OCI-LY7 (cell line): ENCODE results near the gene KLRB1. TPM values are rescaled to one million over a fixed set of nuclear protein-coding genes. Genes with fewer than 3 reads are reported as not detected.
"Not testable (repeated sequence)": the region's sequence is repeated elsewhere in the genome, so short reads cannot be mapped to it uniquely, and the experiment has no call there.

Source experiments
- BruUV-seq: library from RNA; stranded (reverse); fragments of 400-500 nt; replicated peaks from 2 replicates; lab custom pipeline; 2021; lab: Mats Ljungman, UMichigan
- CTCF ChIA-PET: fragments of 300-600 bp; sonication (Branson Sonifier 250); formaldehyde crosslinking; loops from one replicate; lab custom pipeline; 2022; ENCODE audit warnings: antibody characterized with exemption; ENCODE audit not compliant: unreplicated experiment; lab: Charles Lee
- POLR2A ChIA-PET: fragments of 300-600 bp; sonication (Branson Sonifier 250); formaldehyde crosslinking; loops from one replicate; lab custom pipeline; 2022; ENCODE audit warnings: antibody characterized with exemption; lab: Charles Lee
- DNase-seq: peaks from one replicate; pipeline ENCODE4 v3.0.0-alpha.2; 2015; ENCODE audit warnings: low spot score
- H2AFZ ChIP-seq: fragments of 200-600 bp; sonication (generic), shearing (Covaris generic); 2 replicates; pipeline ENCODE4 v1.6.1; 2014; ENCODE audit warnings: mild to moderate bottlenecking, antibody characterized with exemption, low read length, moderate library complexity
- H3K27ac ChIP-seq: fragments of 200-600 bp; sonication (generic); 2 replicates; pipeline ENCODE4 v1.5.1; 2014; ENCODE audit warnings: mixed run types, low read depth, mild to moderate bottlenecking, moderate library complexity, low read length, inconsistent platforms; ENCODE audit not compliant: poor library complexity, severe bottlenecking
- H3K36me3 ChIP-seq: fragments of 200-600 bp; sonication (generic); 2 replicates; pipeline ENCODE4 v1.6.1; 2014; ENCODE audit warnings: mild to moderate bottlenecking, antibody characterized with exemption, low read length, moderate library complexity, mixed read lengths; ENCODE audit not compliant: insufficient read depth
- H3K4me1 ChIP-seq: fragments of 200-600 bp; sonication (generic); 2 replicates; pipeline ENCODE4 v1.5.1; 2014; ENCODE audit warnings: mild to moderate bottlenecking, low read length; ENCODE audit not compliant: insufficient read depth, poor library complexity, severe bottlenecking
- H3K4me2 ChIP-seq: fragments of 200-600 bp; sonication (generic); 2 replicates; pipeline ENCODE4 v1.6.1; 2014; ENCODE audit warnings: mild to moderate bottlenecking, low read length
- H3K4me3 ChIP-seq: fragments of 200-600 bp; sonication (generic); 2 replicates; pipeline ENCODE4 v1.5.1; 2014; ENCODE audit warnings: mild to moderate bottlenecking, low read depth, low read length; ENCODE audit not compliant: poor library complexity, severe bottlenecking
- H3K79me2 ChIP-seq: fragments of 200-600 bp; sonication (generic); 2 replicates; pipeline ENCODE4 v1.6.1; 2016; ENCODE audit warnings: low read depth, mild to moderate bottlenecking, low read length, moderate library complexity, mixed read lengths; ENCODE audit not compliant: insufficient read depth
- H3K9me2 ChIP-seq: fragments of 200-600 bp; sonication (generic); 2 replicates; pipeline ENCODE4 v1.6.1; 2016; ENCODE audit warnings: mild to moderate bottlenecking, low read length, mixed read lengths; ENCODE audit not compliant: insufficient read depth
- H3K9me3 ChIP-seq: fragments of 200-600 bp; sonication (generic); 2 replicates; pipeline ENCODE4 v1.6.1; 2014; ENCODE audit warnings: mild to moderate bottlenecking, mixed run types, low read length, mixed read lengths
- H4K20me1 ChIP-seq: fragments of 200-600 bp; sonication (generic); 2 replicates; pipeline ENCODE4 v1.6.1; 2014; ENCODE audit warnings: mild to moderate bottlenecking, antibody characterized with exemption, low read length, moderate library complexity, mixed read lengths; ENCODE audit not compliant: insufficient read depth
- EZH2phosphoT487 ChIP-seq: fragments of 200-600 bp; sonication (generic); IDR thresholded peaks from 2 replicates; pipeline ENCODE4 v1.6.1; 2018; ENCODE audit warnings: low read depth, borderline replicate concordance, mild to moderate bottlenecking, mixed run types, antibody characterized with exemption, low read length, moderate library complexity, mixed read lengths
- intact Hi-C: fragments of 100-400 bp; cut with micrococcal nuclease; formaldehyde crosslinking; loops from one replicate; pipeline ENCODE4 v1.10.0; 2022; ENCODE audit not compliant: unreplicated experiment
- total RNA-seq, 2 experiments: library from RNA; depleted of rRNA in 1 of 2; stranded (reverse); fragments of >200 nt in 1 of 2; shearing (Covaris generic) in 1 of 2; gene quantifications; 2 replicates each; pipeline ENCODE4 v1.2.3, GENCODE V29; 2014 to 2022
- TF ChIP-seq, protein P1 (sequence below): fragments of 200-600 bp; sonication (generic); conservative IDR thresholded peaks from 2 replicates; pipeline ENCODE4 v1.5.1; 2014; ENCODE audit warnings: mild to moderate bottlenecking, antibody characterized with exemption, low read length, moderate library complexity, mixed read lengths

Gene KLRB1
- total RNA-seq, 2 experiments from 2014 or later, result not detected

DNA sequence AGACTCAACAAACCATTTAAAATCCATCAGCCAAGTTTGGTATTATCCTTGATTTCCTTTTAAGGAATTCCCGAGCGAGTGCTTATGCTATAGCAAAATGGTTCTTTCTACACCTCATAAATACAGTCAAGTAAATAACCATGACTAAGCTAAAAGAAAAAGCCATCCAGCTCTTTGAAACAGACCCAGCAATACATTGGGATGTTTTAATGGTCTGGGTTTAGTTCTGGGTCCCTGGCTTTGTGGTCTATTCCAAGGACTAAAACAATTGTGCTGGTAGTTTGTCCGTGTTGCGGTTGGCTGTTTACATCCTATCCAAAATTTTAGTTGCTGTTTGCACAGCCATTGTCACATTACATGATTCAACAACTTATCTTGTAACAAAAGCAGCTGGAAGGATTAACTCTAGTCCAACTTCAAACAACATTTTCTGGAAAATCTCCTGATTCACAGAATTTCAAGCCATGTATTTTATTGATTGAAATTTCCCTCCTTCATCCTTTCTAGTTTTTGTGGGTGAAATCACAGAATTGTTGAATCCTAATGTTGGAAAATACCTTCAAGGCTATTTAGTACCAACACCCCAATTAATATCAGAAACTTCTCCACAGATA lies 19.6 kb downstream of the KLRB1 start:
- Histone ChIP-seq H2AFZ (no peak overlapping the region), H3K36me3 (no peaks in the 10 kb centered on the region), H3K27ac (no peak overlapping the region), H3K79me2 (no peaks in the 10 kb centered on the region), H3K4me2 (no peak overlapping the region), H3K9me3 (no peaks in the 10 kb centered on the region), H3K9me2 (no peaks in the 10 kb centered on the region), H3K4me1 (no peaks in the 10 kb centered on the region), H4K20me1 (no peaks in the 10 kb centered on the region), H3K4me3 (no peak overlapping the region)
- intact Hi-C loops, result loop anchor here (10.0 kb wide), 1 partner anchor 113 kb away; no protein-coding TSS in a partner anchor
- DNase-seq, result no peak
- CTCF ChIA-PET, result no interaction called here
- no TSS peak for BruUV-seq
- TF ChIP-seq, protein P1, sequence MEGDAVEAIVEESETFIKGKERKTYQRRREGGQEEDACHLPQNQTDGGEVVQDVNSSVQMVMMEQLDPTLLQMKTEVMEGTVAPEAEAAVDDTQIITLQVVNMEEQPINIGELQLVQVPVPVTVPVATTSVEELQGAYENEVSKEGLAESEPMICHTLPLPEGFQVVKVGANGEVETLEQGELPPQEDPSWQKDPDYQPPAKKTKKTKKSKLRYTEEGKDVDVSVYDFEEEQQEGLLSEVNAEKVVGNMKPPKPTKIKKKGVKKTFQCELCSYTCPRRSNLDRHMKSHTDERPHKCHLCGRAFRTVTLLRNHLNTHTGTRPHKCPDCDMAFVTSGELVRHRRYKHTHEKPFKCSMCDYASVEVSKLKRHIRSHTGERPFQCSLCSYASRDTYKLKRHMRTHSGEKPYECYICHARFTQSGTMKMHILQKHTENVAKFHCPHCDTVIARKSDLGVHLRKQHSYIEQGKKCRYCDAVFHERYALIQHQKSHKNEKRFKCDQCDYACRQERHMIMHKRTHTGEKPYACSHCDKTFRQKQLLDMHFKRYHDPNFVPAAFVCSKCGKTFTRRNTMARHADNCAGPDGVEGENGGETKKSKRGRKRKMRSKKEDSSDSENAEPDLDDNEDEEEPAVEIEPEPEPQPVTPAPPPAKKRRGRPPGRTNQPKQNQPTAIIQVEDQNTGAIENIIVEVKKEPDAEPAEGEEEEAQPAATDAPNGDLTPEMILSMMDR, result no peak
- TF ChIP-seq EZH2phosphoT487, result no peak
- POLR2A ChIA-PET, result no interaction called here

DNA sequence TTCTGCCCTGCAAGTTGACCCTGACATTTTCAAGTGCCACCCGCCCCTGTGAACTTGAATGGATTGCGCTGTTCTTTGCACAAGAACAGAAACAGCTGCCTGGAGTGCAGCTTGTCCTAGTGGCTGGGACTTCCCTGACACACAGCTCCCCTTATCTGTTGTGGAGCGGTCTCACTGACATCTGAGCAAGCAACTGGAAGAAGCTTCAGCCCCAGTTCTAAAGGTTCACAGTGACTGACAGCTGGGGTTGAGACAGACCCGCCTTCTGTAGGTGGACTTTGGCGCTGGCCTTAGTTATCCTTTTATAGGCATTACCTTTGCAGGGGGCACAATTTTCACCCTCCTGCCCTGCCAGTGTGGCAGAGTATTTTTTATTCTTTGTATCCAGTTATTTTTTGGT lies 30.0 kb downstream of the KLRB1 start:
- H2AFZ ChIP-seq, H3K9me2 ChIP-seq, BruUV-seq, CTCF ChIA-PET, H3K4me1 ChIP-seq, H3K4me2 ChIP-seq, POLR2A ChIA-PET, H3K4me3 ChIP-seq, DNase-seq, H3K79me2 ChIP-seq, H3K9me3 ChIP-seq, H3K36me3 ChIP-seq, intact Hi-C loops, H4K20me1 ChIP-seq, H3K27ac ChIP-seq: not testable (repeated sequence)

GRCh38 chr12:9567151-9567550 lies 40.6 kb downstream of the KLRB1 start:
- H3K79me2 ChIP-seq, H3K27ac ChIP-seq, H2AFZ ChIP-seq, BruUV-seq, POLR2A ChIA-PET, H3K9me3 ChIP-seq, H3K4me2 ChIP-seq, H3K4me1 ChIP-seq, H3K36me3 ChIP-seq, H4K20me1 ChIP-seq, H3K9me2 ChIP-seq, DNase-seq, H3K4me3 ChIP-seq, intact Hi-C loops, CTCF ChIA-PET: not testable (repeated sequence)

DNA sequence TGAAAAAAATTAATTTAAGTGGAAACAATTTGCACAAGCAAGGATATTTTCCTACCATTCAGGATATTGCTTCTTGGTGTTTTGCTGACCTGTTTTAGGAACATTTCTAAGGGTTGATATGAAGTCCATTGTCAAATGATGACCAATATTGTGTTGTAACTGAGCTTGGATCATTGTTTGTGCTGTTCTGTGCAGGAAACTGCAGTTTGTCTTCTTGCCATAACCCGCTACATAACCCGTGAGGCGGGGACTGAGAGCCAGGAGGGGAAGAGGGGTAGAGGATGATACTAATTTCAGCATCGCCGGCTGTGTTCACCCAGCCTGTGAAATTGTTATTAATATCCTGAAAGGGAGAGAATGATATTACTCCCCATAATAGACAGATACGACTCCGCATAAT lies 41.6 kb downstream of the KLRB1 start:
- BruUV-seq, H3K9me2 ChIP-seq, DNase-seq, H3K27ac ChIP-seq, intact Hi-C loops, H3K36me3 ChIP-seq, H4K20me1 ChIP-seq, H3K4me3 ChIP-seq, H3K9me3 ChIP-seq, H3K4me2 ChIP-seq, H3K79me2 ChIP-seq, H3K4me1 ChIP-seq, POLR2A ChIA-PET, H2AFZ ChIP-seq, CTCF ChIA-PET: not testable (repeated sequence)

GRCh38 chr12:9564418-9564817 lies 43.3 kb downstream of the KLRB1 start:
- CTCF ChIA-PET, H3K9me2 ChIP-seq, H3K4me2 ChIP-seq, intact Hi-C loops, H3K27ac ChIP-seq, H2AFZ ChIP-seq, H3K4me1 ChIP-seq, H3K4me3 ChIP-seq, BruUV-seq, H4K20me1 ChIP-seq, H3K36me3 ChIP-seq, POLR2A ChIA-PET, H3K9me3 ChIP-seq, H3K79me2 ChIP-seq, DNase-seq: not testable (repeated sequence)
